ENCODE results near the gene DUS2.

Gene DUS2

DNA sequence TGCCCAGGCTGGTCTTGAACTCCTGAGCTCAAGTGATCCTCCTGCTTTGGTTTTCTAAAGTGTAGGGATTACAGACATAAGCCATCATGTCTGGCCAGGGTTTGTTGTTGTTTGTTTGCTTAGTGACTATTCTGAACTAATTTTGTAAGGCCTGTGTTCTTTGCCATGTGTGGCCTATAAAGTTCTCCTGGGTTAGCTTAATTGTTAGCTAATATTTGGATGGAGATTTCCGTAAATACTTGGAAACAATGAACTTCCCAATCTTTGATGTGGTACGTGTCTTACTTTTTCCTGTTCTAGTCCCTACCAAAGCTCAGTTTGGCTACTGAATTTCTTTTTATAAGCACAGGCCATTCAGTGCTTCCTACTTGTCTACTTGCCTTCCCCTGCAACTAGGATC lies 24.9 kb downstream of the DUS2 start:
- no peak for DNase-seq

- DNase-seq, result no peak
Observed at GRCh38 chr16:68049449-68049848, 26.4 kb downstream of the DUS2 start.

- no peak for DNase-seq
Observed at GRCh38 chr16:68055395-68055794, 32.3 kb downstream of the DUS2 start.

GRCh38 chr16:68059804-68060203 lies 36.7 kb downstream of the DUS2 start:
- DNase-seq, result no peak

DNA sequence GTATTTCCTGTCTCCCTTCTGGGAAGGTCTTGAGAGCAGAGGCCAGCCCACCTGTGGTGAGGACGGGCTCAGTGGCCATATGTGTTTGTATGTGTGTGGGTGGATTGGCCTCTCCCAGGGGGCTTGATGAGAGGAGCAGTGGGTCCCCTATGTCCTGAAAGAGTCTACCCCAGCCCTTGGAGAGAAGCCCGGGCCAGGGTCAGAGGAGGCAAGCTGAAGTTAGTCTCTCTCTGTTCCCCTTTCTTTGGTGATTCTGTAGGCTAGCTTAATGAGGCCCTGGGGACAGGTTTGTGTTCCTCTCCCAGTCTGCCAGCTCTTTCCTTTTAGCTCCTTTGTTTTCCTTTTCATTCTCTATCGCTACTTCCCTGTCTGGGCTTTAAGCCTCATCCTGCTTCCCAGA lies 38.3 kb downstream of the DUS2 start:
- DNase-seq, result no peak

DNA sequence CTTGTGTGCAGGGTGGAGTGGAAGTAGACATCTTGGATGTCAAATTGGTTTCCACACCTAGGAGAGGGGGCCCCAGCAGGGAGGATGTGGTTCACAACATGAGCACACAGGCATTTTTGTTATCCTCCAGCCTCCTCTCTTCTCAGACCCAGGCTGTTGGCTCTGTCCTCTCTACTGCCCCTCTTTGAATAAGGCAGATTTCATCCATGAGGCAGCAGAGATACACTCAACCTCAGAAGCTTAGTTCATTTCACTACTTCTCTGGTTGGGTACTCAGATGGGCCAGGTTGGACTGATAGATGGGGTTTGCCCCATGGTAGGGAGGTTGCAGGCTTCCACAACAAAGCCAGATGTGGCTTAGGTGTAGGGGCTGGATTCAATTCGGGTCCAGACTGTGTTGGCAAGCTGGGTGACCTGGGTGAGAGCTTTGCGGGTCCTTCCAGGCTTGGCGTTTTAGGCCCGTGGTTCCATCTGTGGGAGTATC lies 39.9 kb downstream of the DUS2 start:
- no peak for DNase-seq

DNA sequence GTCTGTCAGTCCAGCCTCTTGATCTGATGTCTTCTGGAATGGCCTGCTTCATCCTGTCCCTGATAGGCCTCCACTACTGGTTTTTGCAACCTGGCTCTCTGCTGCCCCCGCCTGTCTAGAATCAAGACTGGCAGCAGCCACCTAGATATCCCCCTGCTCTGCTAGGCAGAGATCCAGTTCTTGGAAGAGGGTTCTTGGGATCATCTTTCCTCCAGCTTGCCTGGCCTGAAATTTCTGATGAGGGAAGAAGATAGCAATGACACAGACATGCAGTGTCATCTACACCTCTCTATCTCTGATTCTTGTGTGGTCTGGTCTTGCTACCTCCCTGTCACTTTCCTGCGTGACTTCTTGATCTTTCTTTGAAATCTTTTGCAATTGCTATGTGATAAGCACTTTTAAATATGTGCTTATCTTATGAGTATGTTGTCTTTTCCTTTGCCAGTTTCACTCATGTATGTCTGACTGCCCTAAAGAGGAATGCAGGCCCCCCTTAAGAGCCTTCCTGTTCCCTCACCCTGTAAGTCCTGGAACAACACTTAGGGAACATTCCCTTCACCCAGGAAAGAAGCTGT lies 41.8 kb downstream of the DUS2 start:
- peak; percentile 70 for DNase-seq

DNA sequence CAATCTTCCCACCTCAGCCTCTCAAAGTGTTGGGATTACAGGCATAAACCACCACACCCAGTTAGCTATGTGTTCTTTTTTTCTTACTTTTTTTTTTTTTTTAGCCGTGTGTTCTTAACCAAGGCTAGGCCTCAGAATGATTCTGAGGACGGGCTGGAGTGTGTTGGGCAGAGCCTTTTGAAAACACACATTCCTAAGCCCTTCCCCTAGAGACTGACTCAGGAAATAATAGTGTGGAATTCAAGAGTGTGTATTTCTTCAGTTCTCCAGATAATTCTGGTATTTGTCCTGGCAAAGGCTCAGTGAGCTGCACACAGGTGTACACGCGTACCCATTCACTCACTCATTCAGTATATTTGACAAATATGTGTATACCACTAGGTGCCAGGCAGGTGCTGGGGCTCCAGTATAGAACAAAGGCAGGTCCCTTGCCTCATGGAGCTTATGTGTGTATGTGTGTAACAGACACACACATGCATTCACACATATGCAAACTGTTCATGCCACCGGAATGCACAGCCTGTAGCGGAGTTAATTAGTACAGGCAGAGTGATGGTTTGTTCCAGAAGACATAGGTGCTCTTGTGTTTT lies 42.7 kb downstream of the DUS2 start:
- no peak for DNase-seq

DNA sequence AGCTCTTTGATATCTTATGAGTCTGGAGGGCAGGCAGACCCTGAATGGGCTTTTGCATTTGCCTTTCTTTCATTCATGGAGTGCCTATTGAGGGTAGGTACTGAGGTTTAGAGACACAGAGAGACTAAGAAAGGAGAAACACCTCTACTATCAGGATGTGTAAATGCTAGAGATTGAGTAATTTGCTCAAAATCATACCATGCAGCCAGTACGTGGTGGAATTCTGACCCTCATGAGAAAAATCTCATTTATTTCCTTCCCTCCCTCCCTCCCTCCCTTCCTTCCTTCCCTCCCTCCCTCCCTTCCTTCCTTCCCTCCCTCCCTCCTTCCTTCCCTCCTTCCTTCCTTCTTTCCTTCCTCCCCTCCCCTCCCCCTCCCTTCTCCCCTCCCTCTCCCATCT lies 43.7 kb downstream of the DUS2 start:
- DNase-seq, result no peak

- DNase-seq, result no peak
Observed at GRCh38 chr16:68068926-68069325, 45.8 kb downstream of the DUS2 start.

GRCh38 chr16:68069511-68070248 lies 46.6 kb downstream of the DUS2 start:
- no peak for DNase-seq

GRCh38 chr16:68070249-68070730 lies 47.2 kb downstream of the DUS2 start:
- DNase-seq, result no peak

GRCh38 chr16:68070806-68071517 lies 47.9 kb downstream of the DUS2 start:
- DNase-seq, result no peak

DNA sequence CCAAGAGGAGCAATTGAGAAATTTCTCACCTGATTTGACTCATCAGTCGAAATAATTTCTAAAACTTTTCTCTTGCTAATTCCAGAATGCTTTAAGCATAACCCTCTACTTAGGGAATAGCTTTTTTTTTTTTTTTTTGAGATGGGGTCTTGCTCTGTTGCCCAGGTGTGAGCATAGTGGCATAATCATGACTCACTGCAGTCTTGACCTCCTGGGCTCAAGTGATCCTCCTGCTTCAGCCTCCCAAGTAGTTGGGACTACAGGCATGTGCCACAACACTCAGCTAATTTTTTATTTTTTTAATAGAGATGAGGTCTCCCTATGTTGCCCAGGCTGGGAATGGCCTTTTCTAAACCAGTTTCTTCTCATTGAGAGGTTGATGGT lies 48.4 kb downstream of the DUS2 start:
- no peak for DNase-seq

DNA sequence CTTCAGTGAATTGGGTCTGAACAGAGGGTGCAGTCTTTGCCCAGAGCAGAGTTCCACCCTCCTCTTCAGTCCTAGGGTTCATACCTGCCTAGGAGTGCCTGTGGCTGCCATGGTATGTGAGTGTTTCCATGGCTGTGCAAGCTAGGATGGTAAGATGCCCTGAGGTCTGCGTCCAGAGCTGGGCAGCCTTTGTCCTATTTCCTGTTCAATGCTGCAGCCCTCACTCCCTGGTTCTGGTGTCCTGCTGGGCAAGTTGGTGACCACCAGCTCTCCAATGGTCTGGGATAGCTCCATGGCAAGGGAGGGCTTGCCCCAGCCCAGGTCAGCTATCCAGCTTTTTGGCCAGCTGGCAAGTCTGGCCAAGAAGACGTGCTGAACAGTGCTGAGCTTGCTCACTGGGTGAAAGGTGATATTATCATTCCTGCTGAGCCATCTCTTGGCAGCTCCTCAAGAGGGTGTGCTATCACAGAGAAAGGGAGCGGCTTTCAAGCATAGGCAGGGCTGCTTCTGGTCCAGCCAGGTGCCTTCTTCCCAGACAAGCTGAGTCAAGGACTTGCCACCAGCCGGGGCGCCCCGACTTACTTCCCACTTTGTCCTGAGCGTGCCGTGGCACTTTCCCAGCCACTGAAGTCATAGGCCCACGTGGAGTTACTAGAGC lies 49.1 kb downstream of the DUS2 start:
- no peak for DNase-seq

- DNase-seq, result no peak
Observed at GRCh38 chr16:68073902-68074760, 51.0 kb downstream of the DUS2 start.

GRCh38 chr16:68074850-68075555 lies 51.9 kb downstream of the DUS2 start:
- DNase-seq, result peak; percentile 39

DNA sequence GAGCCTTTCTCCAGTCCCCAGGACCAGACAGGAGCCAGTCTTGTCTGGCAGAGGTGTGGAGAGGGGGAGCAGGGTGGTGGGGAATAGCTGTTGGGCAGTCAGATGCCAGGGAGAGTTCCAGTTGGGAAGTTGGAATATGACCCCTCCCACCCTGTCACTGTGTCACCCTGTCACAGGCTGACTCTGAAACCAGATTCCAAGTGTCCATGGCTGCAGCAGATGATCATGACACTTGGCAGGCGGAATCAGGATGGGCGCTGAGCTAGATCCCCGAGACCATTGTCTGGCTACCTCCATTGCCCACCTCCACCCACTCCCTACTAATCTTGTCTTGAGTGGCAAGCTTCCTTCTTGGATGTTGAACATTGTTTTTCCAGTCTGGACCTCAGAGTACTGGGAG lies 52.9 kb downstream of the DUS2 start:
- DNase-seq, result no peak

DNA sequence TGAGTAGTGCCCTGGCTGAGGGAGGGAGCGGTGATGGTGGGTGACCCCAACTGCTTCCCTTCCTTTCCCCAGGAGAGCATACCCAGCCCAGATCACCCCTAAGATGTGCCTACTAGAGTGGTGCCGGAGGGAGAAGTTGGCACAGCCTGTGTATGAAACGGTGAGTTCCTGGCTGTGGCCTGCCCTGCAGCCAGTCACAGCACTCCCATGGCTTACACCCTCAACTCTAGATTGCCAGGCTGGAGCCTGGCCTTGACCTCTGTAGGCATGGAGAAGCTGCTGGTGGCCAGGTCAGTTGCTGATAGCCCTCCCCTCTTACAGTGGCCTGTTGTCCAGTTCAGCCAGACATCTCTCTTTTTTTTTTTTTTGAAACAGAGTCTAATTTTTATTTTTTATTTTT lies 53.5 kb downstream of the DUS2 start:
- no peak for DNase-seq

DNA sequence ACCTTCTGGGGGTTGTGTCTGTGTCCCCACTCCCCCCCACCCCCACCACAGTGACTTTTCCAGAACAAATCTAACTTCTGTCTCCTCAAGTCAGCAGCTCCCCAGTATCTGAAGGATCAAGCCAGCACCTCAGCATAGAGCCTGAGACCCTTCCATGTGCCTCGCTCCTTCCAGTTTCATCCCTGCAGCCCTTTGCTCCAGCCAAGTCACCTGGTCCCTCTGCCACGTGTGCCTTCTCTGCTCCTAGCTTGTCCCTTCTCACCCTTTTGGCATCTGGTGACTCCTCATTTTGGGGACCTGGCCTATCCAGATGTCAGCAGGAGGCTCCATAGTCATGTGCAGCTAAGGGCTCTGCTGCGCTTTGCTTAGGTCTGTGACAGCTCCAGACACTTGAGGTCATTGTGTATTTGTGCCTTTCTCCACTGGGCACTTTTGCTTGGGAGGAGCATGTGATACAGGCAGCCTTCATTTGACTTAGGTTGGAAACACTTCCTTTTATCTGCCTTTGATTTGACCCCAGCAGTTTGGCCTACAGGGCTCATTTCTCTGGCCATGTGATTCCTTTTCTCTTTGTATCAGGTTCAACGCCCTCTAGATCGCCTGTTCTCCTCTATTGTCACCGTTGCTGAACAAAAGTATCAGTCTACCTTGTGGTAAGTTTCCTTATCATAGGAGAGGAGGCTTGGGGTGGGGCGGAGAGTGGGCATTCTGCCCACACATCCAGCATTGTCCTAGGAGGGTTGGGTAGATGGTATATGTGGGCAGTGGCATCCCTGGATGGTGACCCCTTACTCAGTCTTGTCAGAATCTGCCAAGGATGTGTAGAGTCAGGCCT lies 55.0 kb downstream of the DUS2 start:
- no peak for DNase-seq
